ENCODE results near the gene CD82.
"Not testable (repeated sequence)": the region's sequence is repeated elsewhere in the genome, so short reads cannot be mapped to it uniquely, and the experiment has no call there.

The CD82 gene

DNA sequence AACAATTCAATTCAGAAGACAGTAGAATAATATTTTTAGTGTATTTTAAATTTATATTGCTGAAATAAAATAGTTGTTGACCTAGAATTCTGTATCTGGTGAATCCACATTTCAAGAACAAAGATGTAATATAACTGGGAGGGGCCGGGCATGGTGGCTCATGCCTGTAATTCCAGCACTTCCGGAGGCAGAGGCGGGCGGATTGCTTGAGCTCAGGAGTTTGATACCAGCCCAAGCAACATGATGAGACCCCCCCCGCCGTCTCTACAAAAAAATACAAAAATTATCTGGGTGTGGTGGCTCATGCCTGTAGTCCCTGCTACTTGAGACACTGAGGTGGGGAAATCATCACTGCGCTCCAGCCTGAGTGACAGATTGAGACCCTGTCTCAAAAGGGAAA lies 72.6 kb downstream of the CD82 start:
- no peak for DNase-seq

DNA sequence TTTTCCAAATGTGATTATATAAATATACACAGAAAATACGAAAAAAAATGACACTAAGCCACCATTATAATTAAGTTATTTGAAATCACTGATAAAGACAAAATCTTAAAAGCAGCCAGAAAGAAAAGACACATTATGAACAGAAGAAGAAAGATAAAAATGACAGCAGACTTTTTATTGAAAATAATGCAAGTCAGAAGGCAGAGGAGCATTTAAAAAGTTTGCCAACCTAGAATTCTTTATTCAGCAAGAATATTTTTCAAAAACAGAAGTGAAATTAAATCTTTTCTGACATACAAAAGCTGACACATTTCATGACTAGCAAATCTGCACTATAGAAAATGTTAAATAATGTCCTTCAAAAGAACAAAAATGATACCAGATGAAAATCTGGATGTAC lies 77.8 kb downstream of the CD82 start:
- no peak for DNase-seq

DNA sequence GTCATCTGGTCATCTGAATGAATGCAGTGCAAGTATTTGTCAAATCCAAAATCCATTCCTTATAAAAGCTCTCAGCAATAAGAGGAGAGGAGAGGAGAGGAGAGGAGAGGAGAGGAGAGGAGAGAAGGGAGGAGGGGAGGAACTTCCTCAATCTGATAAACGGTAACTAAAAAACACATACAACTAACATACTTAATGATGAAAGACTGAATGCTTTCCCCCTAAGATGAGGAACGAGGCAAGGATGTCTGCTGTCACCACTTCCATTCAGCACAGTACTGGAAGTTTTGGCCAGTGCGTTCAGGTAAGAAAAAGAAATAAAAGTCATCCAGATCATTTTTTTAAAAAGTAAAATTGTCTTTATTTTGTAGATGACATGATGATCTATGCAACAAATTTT lies 80.4 kb downstream of the CD82 start:
- DNase-seq, result no peak

DNA sequence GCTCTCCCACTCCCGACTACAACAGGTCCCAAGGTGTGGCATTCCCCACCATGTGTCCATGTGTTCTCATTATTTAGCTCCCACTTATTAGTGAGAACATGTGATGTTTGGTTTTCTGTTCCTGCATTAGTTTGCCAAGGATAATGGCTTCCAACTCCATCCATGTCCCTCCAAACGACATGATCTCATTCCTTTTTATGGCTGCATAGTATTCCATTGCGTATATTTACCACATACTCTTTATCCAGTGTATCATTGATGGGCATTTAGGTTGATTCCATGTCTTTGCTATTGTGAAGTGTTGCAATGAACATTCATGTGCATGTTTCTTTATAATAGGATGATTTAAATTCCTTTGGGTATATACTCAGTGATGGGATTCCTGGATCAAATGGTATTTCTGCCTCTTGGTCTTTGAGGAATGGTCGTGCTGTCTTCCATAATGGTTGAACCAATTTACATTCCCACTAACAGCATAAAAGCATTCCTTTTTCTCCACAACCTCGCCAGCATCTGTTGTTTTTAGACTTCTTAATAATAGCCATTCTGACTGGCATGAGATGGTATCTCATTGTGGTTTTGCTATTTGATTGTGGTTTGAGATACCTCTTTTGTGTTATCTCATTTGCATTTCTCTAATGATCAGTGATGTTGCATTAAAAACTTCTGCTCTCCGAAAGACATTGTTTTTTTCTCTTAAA lies 81.9 kb downstream of the CD82 start:
- DNase-seq, result not testable (repeated sequence)

DNA sequence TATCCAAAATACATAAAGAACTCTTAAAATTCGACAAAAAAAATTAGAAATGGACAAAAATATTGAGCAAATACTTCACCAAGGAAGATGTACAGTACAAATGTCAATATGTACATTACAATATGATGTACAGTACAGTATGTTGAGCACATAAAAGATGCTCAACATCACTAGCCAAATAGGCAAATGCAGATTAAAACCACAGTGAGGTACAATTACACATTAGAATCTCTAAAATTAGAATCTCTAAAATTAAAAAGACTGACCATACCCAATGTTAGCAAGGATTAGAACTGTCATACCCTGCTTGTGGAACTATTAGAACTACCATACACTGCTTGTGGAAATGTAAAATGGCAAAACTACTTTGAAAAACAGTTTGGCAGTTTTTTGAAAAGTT lies 82.6 kb downstream of the CD82 start:
- DNase-seq, result no peak

DNA sequence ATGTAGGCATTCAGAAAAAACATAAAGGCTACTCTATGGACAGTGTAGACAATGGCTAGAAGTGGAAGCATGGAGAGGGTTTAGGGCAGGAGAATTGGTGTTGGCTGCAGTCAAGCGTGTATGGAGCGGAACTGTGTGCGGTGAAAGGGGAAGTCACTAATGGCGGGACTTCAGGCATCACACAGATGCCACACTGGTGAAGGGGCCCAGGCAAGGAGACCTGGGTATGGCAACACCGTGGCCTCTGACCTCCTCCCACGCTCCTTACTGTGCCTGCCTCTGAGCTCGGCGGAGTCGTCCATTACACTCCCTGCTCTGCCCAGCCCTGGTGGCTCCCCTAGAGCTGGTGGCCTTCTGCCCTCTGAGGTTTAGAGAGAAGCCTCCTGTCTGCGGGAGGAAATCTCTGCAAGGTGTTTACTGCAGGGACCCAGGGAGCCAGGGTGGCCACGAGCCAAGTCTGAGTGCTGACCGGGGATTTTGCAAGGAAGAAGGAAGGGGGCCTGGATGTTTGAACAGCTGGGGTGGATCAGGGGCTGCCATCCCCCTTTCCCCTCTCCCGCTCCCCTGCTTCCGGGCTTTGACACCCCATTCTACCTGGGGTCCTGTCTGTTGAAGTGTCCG lies 86.2 kb downstream of the CD82 start:
- DNase-seq, result no peak

DNA sequence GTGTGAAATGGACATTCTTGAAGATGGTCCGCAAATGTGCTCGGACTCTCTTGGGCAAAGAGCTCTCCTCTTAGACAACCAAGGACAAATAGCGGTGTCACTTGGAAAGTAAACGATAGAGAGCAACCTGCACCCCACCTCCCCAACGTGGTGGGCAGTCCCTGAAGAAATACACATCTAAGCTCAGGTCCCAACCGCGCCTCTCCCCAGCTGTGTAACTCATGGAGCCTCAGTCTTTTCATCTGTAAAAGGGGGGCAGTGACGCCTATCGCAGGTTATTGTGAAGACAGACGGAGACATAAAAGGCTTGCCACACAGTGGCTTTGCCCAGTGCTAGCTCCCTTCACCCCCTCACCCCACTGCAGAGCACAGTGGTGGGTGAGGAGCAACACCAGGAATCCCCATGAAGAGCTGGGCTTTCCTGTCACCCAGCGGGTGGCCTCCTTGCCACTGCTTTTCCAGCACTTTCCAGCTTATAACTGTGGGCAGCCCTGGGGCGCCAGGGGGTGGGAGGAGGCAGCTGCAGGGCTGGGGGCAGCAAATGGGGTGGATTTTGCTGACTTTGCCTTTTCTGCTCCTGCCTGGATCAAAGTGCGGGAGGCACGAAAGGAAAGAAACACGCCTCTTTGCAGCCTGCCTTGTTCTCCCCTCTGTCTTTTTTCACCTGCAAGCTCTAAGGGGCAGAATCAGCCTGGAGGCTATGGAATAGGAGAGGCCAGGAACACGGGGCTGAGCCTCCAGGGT lies 87.6 kb downstream of the CD82 start:
- DNase-seq, result no peak

DNA sequence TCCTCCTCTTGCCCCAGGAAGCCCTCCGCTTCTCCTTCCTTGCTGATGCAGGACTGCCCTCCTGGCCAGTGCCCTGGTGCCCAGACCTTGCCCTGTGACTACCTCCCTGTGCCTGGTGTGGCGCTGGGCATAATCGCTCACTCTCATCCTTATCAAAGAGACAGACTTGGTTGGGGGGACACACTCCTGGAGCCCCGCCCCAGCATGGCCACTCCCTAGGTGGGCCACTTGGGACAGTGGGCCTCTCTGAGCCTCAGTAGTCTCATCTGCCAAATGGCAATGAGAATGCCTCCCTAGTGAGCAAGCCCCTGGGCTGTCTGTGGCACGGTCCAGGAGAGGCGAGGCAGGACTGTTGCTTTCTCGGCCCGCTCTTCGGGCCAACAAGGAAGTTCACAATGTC lies 88.6 kb downstream of the CD82 start:
- no peak for DNase-seq

DNA sequence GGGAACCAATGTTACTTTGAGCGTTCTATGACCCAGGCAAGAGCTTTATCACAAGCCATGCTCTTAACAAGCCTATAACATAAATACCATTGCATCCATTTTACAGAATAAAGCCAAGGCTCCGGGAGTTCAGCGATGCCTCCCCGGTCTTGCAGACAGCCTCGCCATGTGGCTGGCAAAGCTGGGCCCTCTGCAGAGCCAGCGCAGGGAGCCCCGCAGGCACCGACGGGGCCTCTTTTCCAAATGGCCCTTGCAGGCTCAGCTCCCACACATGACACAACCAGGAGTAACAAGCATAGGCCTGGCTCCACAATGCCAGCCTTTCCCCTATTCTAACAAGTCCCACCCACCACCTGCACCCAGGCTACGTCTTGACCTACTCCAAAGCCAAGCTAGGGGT lies 89.1 kb downstream of the CD82 start:
- no peak for DNase-seq

DNA sequence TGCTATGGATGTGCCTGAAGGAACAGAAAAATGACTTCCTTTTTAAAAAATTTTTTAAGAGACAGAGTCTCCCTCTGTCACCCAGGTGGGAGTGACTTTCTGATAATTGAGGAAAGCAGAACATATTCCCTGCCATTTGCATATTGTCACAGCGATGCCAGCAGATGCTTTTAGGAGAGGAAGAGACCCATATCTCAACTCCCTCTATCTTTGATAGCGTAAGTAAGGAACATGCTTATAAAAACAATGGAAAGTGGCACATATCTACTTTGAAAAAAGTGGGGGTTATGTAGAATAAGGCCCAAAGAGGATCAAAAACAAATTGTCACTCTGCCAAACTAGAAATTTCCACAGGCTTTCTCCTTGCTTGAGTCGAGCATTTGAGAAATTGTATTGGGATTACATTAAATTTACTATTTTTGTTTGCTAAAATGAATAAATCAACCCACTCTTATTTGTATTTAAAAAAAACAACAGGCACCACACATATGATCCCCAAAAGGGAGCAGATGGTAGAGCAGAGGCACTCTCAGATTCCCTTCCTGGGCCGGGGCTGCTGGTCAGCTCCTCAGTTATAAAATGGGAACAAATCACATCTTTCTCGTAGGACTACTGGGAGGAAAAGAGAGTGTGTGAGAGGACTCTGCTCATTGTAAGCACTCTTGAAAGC lies 92.5 kb downstream of the CD82 start:
- DNase-seq, result no peak

DNA sequence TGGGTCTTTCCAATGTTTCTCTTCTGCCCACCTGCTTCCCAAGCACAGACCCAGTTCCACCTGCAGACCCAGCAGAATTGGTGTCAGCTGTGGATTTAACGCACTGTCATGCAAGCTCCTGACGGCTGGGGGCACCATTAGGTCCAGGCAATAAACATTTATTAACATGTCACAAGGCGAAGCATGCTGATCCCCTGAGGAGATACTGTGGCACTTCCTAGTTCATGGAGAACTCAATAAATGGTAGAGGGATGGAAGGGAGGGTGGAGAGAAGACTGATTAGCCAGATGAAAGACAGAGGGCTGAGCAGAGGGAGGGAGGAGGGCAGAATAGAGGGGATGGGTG lies 93.0 kb downstream of the CD82 start:
- peak; percentile 21 for DNase-seq

DNA sequence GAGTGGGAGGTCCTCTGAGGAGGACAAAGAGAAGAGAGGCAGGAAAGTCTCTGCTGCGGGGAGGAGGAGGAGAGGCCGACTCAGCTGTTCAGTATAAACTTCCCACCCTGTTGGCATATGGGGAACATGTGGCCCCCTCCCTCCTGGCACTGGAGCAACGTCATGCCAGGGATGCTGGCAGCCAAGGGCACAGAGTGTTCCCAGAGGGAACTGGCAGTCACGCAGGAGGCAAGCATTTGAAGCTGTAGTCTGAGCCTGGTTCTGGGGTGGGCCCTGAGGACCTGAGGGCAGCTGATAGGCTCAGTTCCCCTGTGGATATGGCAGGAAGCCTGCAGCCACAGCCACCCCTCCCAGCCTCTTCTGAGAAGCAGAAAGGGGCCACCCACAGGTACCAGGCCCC lies 94.2 kb downstream of the CD82 start:
- no peak for DNase-seq

DNA sequence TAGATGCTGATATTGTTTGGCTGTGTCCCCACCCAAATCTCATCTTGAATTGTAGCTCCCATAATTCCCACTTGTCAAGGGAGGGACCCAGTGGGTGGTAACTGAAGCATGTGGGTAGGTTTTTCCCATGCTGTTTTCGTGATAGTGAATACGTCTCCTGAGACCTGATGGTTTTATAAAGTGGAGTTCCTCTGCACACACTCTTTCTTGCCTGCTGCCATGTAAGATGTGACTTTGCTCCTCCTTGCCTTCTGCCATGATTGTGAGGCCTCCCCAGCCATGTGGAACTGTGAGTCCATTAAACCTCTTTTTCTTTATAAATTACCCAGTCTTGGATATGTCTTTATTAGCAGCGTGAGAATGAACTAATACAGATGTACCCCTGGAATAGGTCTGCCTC lies 95.1 kb downstream of the CD82 start:
- DNase-seq, result not testable (repeated sequence)

DNA sequence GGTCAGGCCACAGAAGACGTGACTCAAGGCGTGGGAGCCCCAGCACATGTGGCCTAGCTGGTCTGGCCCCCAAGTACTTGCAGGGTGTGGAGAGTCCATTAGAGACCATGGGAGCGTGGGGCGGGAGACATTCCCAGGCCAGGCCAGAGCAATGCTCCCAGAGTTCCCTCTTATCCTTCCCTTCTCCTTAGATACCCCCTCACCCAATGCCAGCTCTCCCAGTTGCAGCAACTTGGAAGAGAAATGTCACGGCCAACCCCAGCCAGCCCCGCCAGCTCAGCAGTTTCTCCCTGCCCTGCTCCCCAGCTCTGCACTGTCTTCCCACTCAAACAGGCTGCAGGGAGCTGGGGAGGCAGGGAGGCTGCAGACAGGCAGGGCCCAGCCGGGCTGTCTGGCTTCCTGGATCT lies 95.9 kb downstream of the CD82 start:
- DNase-seq, result no peak
